Naive B cell (primary cell): ENCODE data around the gene TNS4. TPM values are rescaled to one million over a fixed set of nuclear protein-coding genes. Genes with fewer than 3 reads are reported as not detected.

Experiments used
- ATAC-seq, 2 donors: fragments of 150-1000 bp; cut with Tn5 transposase; 2 replicates each; pipeline ENCODE4 v1.10.0; 2021; ENCODE audit warnings: low read depth in 2 of 2, mild to moderate bottlenecking in 2 of 2, moderate library complexity in 2 of 2
- DNase-seq: peaks from one replicate; pipeline ENCODE4 v3.0.0; 2022
- H3K27ac Mint-ChIP-seq, 6 donors: one replicate each; pipeline ENCODE4 v1.8.0; 2020 to 2022; ENCODE audit warnings: mild to moderate bottlenecking in 6 of 6, mixed read lengths in 6 of 6, moderate library complexity in 5 of 6, inconsistent platforms in 2 of 6
- H3K27me3 Mint-ChIP-seq, 3 donors: one replicate each; pipeline ENCODE4 v1.8.0; 2021 to 2022; ENCODE audit warnings: mixed read lengths in 3 of 3, mild to moderate bottlenecking in 1 of 3
- H3K36me3 Mint-ChIP-seq, 2 donors: one replicate each; pipeline ENCODE4 v1.8.0; 2020 to 2022; ENCODE audit warnings: mixed read lengths in 2 of 2, inconsistent platforms in 1 of 2, mild to moderate bottlenecking in 1 of 2
- H3K4me1 Mint-ChIP-seq, 3 donors: one replicate each; pipeline ENCODE4 v1.8.0; 2020 to 2022; ENCODE audit warnings: mixed read lengths in 3 of 3, inconsistent platforms in 1 of 3, mild to moderate bottlenecking in 1 of 3, moderate library complexity in 1 of 3
- H3K4me3 Mint-ChIP-seq, 8 donors: one replicate each; pipeline ENCODE4 v1.8.0; 2020 to 2022; ENCODE audit warnings: mild to moderate bottlenecking in 8 of 8, mixed read lengths in 8 of 8, moderate library complexity in 8 of 8, inconsistent platforms in 2 of 8
- H3K9me3 Mint-ChIP-seq, 7 donors: one replicate each; pipeline ENCODE4 v1.8.0; 2020 to 2022; ENCODE audit warnings: mixed read lengths in 7 of 7, mild to moderate bottlenecking in 5 of 7, inconsistent platforms in 2 of 7, moderate library complexity in 1 of 7
- polyA plus RNA-seq, 6 donors: library from polyadenylated mRNA; unstranded; fragments of 300-500 nt; fragmentation: Illumina TruSeq; gene quantifications; one replicate each; pipeline ENCODE4 v1.2.3, GENCODE V29; 2021; ENCODE audit warnings: low read depth in 6 of 6

TNS4 gene
- polyA plus RNA-seq, 6 donors from 2014 or later: not detected

DNA sequence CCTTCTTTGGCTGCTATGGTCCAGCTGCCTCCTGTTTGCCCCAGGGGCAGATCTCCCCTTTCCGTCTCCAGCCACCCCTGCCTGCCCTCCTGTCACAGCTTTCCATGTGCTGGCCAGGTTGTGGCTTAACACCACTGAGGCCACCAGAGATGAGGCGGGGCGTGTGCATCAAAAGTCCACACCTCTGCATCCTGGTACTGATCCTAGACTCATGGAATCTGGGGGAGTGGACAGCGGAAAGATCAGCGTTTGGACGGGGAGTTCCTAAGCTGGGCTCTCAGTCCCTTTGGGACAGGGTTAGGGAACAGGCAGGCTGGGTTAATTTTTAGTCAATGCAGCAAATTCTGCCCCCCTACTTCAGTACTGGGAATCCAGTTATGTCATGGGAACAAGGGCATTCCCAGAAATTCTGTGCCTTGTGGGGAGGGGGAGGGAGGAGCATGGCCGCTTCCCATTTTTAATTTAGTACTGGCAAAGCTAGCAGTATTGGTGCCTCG, 54.2 kb downstream of the TNS4 start:
- Mint-ChIP-seq H3K36me3 (no peaks in the 10 kb centered on the region), H3K4me1 (peaks cover 27 to 52% (median 50%) of the 10 kb centered on the region in 3 donors), H3K9me3 (no peaks in the 10 kb centered on the region), H3K27ac (peak overlapping the region in 1 of 6 donors; percentile 96), H3K4me3 (peak overlapping the region in 1 of 8 donors; percentile 6), H3K27me3 (peaks cover 0 to 5% (median 0%) of the 10 kb centered on the region in 3 donors)
- no peak for DNase-seq
- no peak for ATAC-seq

DNA sequence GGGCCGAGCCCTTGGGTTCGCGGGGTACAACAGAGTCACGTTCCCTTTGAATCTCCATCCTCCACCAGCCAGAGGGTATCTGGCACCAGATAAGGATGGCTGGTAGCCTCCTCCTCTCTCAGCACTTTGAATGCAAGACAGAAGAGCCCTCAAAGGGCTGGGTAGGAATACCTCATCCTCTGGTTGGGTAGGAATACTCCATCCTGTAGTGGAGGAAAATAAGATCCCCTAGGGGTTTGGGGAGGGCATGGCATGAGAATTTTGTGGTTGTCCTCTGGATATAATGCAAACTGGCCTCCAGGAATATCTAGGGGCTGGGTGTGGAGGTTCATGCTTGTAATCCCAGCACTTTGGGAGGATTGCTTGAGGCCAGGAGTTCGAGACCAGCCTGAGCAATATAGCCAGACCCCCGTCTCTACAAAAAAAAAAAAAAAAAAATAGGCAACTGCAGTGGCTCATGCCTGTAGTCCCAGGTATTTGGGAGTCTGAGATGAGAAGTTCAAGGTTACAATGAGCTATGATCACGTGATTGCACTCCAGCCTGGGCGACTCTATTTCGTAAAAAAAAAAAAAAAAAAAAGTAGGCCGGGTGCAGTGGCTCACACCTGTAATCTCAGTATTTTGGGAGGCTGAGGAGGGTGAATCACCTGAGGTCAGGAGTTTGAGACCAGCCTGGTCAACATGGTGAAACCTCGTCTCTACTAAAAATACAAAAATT, 55.5 kb downstream of the TNS4 start:
- no peaks in the 10 kb centered on the region for H3K9me3 Mint-ChIP-seq
- H3K36me3 Mint-ChIP-seq: no peaks in the 10 kb centered on the region
- H3K4me3 Mint-ChIP-seq: peak overlapping the region in 7 of 8 donors; percentile 25 to 92 (median 84)
- DNase-seq: no peak
- H3K4me1 Mint-ChIP-seq: peaks cover 30 to 61% (median 60%) of the 10 kb centered on the region in 3 donors
- H3K27ac Mint-ChIP-seq: peak overlapping the region in 3 of 6 donors; percentile 67 to 97 (median 95)
- ATAC-seq: no peak
- peaks cover 0 to 5% (median 0%) of the 10 kb centered on the region in 3 donors for H3K27me3 Mint-ChIP-seq

DNA sequence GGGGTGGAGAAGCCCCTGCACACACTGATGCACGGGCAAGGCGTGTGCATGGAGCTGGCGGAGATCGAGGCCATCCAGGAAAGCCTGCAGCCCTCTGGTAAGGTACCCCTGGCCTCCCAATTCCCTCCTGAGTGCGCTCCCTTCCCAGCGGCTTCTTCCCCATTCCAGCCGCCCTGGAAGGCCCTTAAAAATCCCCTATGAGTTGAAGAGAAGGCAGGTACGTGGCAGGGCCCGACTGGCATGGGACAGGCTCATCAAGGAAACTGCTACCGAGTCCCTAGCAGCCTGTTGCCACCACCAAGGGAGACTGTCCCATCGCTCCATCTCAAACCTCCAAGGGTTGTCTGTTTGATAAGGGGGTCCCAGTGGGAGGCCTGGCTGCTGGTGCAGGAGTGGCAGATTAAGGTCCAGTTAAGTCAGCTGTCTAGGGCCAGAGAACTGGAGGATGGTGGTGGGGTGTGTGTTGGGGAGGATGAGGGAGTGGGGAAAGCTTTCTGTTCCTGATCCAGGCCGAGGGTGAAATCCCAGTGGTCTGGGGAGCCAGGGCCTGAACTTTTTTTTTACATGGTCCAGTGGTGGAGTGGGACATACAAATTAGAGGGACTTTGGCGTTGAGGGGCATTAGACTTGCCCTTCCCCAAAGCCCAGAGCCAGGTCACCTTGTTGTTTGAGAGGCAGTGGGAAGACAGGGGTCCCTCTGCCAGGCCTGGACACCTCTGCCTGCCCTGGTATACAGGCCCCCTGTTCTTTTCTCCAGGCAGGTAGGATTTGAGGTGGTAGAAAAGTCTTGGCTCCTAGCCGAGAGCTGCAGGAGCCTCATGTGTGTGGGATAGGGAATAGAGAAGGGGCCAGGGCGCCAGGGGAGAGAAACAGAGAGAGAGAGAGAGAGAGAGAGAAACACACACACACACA, 57.2 kb downstream of the TNS4 start:
- DNase-seq (no peak), ATAC-seq (no peak)
- Mint-ChIP-seq H3K27me3 (peaks cover 0 to 5% (median 0%) of the 10 kb centered on the region in 3 donors), H3K4me1 (peaks cover 30 to 62% (median 56%) of the 10 kb centered on the region in 3 donors), H3K4me3 (peak overlapping the region; percentile 70 to 92 (median 90)), H3K36me3 (no peaks in the 10 kb centered on the region), H3K27ac (peak overlapping the region; percentile 84 to 97 (median 91)), H3K9me3 (no peaks in the 10 kb centered on the region)

DNA sequence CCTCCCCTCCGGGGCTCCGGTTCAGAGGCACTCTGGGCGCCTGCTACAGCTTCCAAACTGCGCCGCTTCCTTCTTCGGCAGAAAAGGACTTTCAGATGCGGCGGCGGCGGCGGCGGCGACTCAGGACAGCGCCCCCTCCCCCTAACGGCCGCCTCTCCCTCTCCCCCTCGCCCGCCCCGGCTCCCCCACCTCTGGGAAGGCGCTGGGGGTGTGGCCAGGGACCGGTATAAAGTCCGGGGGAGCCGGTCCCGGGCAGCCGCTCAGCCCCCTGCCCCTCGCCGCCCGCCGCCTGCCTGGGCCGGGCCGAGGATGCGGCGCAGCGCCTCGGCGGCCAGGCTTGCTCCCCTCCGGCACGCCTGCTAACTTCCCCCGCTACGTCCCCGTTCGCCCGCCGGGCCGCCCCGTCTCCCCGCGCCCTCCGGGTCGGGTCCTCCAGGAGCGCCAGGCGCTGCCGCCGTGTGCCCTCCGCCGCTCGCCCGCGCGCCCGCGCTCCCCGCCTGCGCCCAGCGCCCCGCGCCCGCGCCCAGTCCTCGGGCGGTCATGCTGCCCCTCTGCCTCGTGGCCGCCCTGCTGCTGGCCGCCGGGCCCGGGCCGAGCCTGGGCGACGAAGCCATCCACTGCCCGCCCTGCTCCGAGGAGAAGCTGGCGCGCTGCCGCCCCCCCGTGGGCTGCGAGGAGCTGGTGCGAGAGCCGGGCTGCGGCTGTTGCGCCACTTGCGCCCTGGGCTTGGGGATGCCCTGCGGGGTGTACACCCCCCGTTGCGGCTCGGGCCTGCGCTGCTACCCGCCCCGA, 58.0 kb downstream of the TNS4 start, which contains the start of gene IGFBP4:
Gene IGFBP4, plus strand, starts transcription at position 255 of the 792 bp plus-strand sequence. Its CDS starts 286 bp downstream, at position 541.
- H3K36me3 Mint-ChIP-seq: no peaks in the 10 kb centered on the region
- ATAC-seq: peak; percentile 82 to 85
- H3K4me1 Mint-ChIP-seq: peaks cover 27 to 57% (median 51%) of the 10 kb centered on the region in 3 donors
- no peaks in the 10 kb centered on the region for H3K9me3 Mint-ChIP-seq
- H3K4me3 Mint-ChIP-seq: peak within 1 kb of the TSS; percentile 70 to 92 (median 90)
- peaks cover 0 to 5% (median 0%) of the 10 kb centered on the region in 3 donors for H3K27me3 Mint-ChIP-seq
- H3K27ac Mint-ChIP-seq: peak within 1 kb of the TSS; percentile 54 to 96 (median 88)
- DNase-seq: peak; percentile 70

DNA sequence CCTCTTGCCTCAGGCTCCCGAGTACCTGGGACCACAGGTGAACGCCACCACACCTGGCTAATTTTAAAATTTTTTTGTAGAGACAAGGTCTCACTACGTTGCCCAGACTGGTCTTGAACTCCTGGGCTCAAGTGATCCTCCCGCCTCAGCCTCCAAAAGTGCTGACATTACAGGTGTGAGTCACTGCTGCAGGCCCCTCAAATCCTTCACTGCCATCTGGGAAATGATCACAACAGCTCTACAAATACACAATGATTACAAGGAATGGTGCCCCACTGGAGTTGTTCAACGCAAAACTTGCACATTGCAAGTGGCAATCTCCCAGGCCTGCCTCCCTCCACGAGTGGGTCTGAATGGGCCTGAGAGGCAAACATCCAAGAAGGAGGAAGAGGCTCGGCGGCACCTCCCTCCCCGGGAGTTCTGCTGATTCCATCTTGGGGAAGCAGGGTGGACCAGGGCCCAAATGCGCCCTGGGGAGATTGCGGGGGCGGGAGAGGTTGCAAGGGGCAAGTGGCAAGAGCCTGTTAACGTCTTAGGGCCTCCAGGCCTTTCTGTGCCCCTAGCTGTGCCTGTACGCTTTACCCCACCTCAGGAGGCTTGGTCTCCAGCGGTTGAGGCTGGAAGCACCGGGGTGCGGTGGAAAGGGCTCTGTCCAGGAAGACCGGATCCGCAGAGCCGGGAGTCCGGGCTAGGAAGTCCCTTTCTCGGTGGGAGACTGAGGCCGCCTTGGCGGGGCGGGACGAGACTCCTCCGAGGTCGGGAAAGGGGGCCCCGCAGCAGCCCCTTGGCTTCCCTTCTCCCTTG, 58.8 kb downstream of the TNS4 start:
- ATAC-seq: no peak
- H3K4me3 Mint-ChIP-seq: peak overlapping the region; percentile 62 to 90 (median 78)
- H3K27me3 Mint-ChIP-seq: peaks cover 0 to 5% (median 0%) of the 10 kb centered on the region in 3 donors
- H3K9me3 Mint-ChIP-seq: no peaks in the 10 kb centered on the region
- H3K27ac Mint-ChIP-seq: peak overlapping the region in 3 of 6 donors; percentile 39 to 93 (median 91)
- no peaks in the 10 kb centered on the region for H3K36me3 Mint-ChIP-seq
- no peak for DNase-seq
- peaks cover 22 to 49% (median 43%) of the 10 kb centered on the region in 3 donors for H3K4me1 Mint-ChIP-seq

DNA sequence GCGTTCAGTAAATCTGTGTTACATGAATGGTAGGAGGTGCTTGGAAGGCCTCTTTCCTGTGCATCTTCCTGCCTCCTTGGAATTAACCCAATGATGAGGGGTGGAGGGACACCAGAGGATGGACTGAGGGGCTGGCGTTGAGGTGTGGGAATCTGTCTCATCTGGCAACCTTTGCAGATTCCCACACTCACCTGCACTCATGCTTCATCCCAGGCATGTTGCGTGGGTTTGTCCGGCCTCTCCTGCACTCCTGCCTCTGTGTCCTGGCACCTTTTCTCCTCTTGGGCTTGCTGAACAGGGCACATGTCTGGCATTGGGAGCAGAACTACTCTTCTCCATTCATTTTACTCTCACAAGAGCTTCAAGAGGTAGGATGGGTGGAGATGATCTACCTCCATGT, 61.3 kb downstream of the TNS4 start:
- Mint-ChIP-seq H3K36me3 (no peaks in the 10 kb centered on the region), H3K4me1 (peaks cover 20 to 33% (median 30%) of the 10 kb centered on the region in 3 donors), H3K27me3 (peaks cover 0 to 5% (median 0%) of the 10 kb centered on the region in 3 donors), H3K4me3 (no peak overlapping the region), H3K9me3 (no peaks in the 10 kb centered on the region), H3K27ac (no peak overlapping the region)
- ATAC-seq (no peak), DNase-seq (no peak)

DNA sequence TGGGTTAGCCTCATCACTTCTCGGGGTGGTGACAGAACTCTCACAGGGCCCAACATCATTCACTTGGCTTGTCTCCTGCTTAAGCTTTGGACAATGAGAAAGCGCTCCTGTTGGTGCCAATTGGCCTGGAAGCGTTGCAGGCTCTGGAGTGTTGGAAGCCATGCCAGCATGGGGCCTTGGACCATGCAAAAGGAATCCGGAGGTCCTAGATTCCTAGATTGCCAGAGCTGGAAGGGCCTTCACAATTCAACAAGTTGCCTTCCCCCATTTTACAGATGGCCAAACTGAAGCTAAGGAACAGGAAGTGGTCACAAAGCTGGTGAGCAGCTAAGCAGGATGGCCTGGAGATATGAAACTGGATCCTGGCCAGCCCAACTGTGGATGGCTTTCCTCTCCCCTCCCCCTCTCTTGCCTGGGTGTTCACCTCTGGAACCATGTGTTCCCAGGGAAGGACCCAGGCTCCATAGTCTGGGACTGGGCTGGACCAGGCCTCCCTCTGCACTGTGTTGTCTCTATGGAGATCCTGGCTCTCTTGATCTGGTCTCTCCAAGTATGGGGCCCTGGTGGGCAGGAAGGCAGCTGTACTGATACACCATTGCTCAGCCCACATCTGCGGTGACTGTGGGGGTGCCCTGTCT, 64.2 kb downstream of the TNS4 start:
- DNase-seq (no peak), ATAC-seq (no peak)
- Mint-ChIP-seq H3K4me1 (peaks cover 6 to 14% (median 9%) of the 10 kb centered on the region in 3 donors), H3K36me3 (no peaks in the 10 kb centered on the region), H3K4me3 (no peak overlapping the region), H3K27me3 (no peaks in the 10 kb centered on the region), H3K27ac (no peak overlapping the region), H3K9me3 (no peaks in the 10 kb centered on the region)

DNA sequence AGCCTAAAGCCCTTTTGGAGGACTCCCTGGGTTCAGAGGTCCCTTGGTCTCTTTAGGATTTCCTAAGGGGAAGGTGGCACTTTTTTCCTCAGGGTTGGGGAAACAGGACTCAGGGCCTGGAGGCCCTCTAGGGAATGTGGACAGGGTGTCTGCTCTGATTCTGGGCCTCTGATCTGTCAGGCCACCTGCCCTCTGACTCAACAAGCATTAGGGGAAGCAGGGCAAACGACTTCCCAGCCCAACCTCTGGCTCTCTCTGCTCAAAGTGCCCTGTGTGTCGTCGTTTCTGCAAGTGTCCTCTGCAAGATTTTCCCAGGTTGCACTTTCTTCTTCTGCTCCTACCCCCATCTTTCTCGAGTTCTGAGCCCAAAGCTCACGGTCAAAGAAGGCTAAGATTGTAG, 64.8 kb downstream of the TNS4 start:
- Mint-ChIP-seq H3K27ac (no peak overlapping the region), H3K4me1 (peaks cover 5 to 10% (median 6%) of the 10 kb centered on the region in 3 donors), H3K4me3 (no peak overlapping the region), H3K36me3 (no peaks in the 10 kb centered on the region), H3K27me3 (peaks cover 0 to 3% (median 0%) of the 10 kb centered on the region in 3 donors), H3K9me3 (no peaks in the 10 kb centered on the region)
- ATAC-seq: no peak
- no peak for DNase-seq

DNA sequence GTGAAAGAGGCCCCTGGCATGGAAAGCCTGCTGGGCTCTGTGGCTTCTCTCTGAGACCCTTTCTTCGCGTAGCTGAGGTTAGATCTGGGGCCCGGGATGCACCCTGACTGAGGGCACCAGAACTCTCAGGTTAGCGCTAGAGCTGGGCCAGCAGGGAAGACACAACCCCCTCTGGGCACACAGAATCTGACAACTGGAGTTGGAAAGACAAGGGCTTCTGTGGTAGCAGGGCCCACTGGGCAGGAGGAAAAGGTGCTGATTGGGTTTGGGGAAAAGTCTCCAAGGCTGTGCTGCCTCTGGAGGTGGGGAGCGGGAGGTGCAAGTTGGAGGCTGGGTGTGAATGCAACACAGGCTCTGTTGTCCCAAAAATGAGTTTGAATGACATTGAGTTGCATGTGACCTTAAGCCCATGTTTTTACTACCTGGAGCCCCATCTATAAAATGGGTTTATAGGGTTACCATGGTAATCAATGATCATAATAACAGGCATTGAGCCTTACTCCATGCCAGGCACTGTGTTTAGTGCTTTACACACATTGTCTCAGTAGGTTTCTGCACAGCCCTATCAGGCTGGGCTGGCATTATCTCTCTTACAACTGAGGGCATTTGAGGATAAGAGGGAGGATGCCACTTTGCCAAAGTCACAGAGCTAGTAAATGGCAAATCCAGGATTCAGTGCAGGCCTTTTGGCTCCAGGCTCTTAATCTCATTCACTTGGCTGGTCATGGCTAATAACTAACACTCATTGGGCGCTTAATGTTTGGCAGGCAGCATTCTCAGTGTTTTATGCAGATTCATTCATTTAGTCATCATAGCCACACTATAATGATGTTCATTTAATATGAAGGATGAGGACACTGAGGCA, 67.6 kb downstream of the TNS4 start:
- Mint-ChIP-seq H3K27me3 (peaks cover 0 to 14% (median 7%) of the 10 kb centered on the region in 3 donors), H3K4me1 (peaks cover 0 to 7% (median 0%) of the 10 kb centered on the region in 3 donors), H3K36me3 (no peaks in the 10 kb centered on the region), H3K9me3 (peaks cover 0 to 1% (median 0%) of the 10 kb centered on the region in 7 donors), H3K4me3 (no peak overlapping the region), H3K27ac (peak overlapping the region in 1 of 6 donors; percentile 61)
- ATAC-seq (peak in 1 of 2 donors; percentile 45), DNase-seq (no peak)

DNA sequence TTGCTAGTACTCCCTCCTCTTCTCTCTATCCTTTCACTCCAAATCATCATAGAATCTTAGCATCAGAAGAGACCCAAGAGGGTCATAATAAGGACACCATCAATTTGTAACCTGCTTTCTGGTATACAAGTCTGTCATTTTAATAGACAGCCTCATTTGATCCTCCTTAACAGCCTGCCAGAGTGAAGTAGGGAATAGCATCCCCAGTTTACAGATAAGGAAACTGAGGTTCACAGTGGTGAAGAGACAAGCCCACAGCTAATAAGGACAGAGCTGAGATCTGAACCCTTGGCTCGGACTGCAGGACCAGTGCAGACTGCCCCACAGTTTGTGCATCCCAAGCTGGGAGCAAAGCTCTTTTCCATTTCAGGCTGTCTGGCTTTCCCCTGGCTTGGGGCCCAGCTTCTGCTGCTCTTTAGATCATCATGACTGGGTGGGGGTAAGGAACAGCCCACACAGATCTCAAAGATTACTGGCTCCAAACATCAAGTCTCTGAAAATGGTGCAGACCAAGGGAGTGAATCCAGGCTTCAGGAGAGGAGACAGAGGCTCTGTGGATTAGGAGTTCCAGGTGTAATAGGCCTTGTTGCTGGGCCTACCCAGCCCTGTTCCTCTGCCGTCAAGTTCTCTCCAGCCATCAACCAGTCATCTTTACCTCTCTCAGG, 68.4 kb downstream of the TNS4 start:
- peak overlapping the region in 4 of 6 donors; percentile 1 to 50 (median 3) for H3K27ac Mint-ChIP-seq
- H3K9me3 Mint-ChIP-seq: peaks cover 0 to 1% (median 0%) of the 10 kb centered on the region in 7 donors
- H3K4me3 Mint-ChIP-seq: no peak overlapping the region
- H3K4me1 Mint-ChIP-seq: peaks cover 0 to 7% (median 0%) of the 10 kb centered on the region in 3 donors
- H3K27me3 Mint-ChIP-seq: peaks cover 2 to 14% (median 7%) of the 10 kb centered on the region in 3 donors
- no peaks in the 10 kb centered on the region for H3K36me3 Mint-ChIP-seq
- no peak for ATAC-seq
- no peak for DNase-seq
